ENCODE results near the gene ACTR5.
"Not testable (repeated sequence)": the region's sequence is repeated elsewhere in the genome, so short reads cannot be mapped to it uniquely, and the experiment has no call there.

Gene ACTR5

DNA sequence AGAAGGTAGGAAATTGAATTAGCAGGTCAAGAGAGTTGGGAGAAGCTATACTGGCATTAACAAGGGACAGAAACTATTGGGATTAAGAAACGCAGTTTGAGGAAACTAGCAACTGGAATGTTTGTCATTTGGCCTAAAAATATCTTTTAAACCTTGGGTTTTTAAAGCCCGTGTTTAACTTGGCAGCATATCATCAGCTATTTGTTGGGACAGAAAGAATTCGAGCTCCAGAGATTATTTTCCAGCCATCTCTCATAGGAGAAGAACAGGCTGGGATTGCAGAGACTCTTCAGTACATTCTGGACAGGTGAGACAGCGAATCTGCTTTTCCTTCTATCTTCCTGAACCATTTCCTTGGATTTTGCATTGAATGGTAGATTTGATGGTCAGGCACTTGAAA is 17.8 kb downstream of the ACTR5 start:
- no peak for DNase-seq (ENCODE audit: low spot score)

DNA sequence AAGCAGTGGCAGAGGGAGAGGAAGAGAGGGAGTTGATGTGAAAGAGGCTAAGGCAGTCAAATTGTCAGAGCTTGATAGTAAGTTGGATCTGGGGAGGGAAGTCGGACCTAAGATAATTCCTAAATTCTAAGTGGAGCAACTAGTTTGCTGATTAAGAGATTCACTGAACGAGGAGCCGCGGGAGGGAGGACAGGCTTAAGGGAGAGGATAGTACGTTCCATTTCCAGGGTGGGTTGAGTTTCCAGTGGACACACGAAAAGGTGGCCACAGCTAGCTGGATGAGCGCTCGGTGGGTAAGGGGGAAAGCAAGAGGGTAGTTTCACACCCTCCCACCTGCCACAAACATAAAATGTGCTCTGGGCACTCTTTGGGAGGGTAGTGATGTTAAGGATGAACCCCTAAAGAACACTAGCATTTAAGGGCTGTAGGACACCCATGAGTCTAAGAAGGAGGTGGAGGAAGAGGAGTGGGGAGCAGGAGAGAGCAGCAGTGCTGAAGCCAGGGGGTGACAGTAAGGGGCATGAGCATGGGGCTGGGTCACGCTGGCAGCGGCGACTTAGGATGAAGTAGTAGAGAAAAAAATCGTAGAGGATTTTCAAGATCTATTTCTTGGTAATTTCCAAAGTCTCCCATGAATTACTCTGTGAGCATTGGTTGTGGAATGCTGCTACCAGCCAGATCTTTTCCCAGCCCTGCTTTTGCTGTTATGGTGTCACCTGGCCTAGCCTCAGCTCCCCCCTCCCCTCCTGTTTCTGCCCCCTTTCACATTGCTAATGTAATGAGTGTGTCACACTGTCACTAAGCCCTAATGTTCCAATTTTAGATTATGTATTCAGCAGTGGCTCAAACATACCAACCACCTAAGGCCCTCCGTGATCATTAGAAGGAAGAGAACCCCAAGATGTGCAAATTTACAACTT is 21.4 kb downstream of the ACTR5 start:
- no peak for DNase-seq (ENCODE audit: low spot score)

GRCh38 chr20:38770546-38770945 is 22.3 kb downstream of the ACTR5 start:
- DNase-seq (ENCODE audit: low spot score) = no peak

DNA sequence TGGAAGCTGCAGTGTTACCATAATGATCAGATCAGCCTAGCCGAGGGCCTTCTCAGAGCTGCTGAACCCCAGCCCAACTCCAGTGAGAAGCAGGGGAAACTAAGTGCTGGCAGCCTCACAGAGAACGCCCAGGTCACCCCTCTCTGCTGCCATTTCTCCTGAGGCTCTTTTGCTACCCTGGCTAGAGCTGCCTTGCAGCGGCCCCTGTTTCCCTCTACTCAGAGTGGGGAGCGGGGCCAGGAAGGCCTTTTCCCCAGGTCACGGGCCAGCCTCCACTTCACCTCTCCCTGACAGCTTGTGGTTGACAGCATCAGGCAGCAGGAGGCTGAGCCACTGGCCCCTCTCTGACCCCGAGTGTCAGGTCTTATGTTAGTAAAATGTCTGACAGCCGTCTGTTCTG is 22.7 kb downstream of the ACTR5 start:
- DNase-seq (ENCODE audit: low spot score) = no peak

GRCh38 chr20:38771621-38772020 is 23.4 kb downstream of the ACTR5 start:
- DNase-seq (ENCODE audit: low spot score) = no peak

- no peak for DNase-seq (ENCODE audit: low spot score)
These were observed 25.9 kb downstream of the ACTR5 start for GRCh38 chr20:38774167-38774566.

- DNase-seq (ENCODE audit: low spot score) = no peak
These were observed 28.1 kb downstream of the ACTR5 start for GRCh38 chr20:38776363-38776762.

GRCh38 chr20:38779247-38780097 is 31.2 kb downstream of the ACTR5 start:
- no peak for DNase-seq (ENCODE audit: low spot score)

DNA sequence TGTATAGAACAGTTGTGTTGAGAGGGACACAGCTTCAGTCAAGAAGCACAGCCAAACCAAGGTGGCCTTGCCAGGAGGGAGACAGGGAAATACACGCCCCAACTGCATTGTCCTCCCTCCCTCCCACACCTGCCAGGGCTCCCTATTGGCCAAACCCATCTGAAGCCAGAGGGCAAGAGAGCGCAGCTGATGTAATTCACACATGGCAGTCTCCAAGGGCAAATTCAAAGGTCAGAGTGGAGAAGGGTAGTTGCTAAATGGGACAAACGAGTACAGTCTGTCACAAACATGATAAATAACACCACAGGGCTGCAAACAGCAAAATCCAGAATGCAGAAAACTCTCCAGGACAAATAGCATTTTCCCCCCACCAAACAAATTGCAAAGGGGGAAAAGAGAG is 34.0 kb downstream of the ACTR5 start:
- DNase-seq (ENCODE audit: low spot score) = no peak

GRCh38 chr20:38787870-38788269 is 39.6 kb downstream of the ACTR5 start:
- no peak for DNase-seq (ENCODE audit: low spot score)

GRCh38 chr20:38789503-38790199 is 41.4 kb downstream of the ACTR5 start:
- peak; percentile 24 for DNase-seq (ENCODE audit: low spot score)

- peak; percentile 12 for DNase-seq (ENCODE audit: low spot score)
These were observed 42.2 kb downstream of the ACTR5 start for GRCh38 chr20:38790200-38791053.

DNA sequence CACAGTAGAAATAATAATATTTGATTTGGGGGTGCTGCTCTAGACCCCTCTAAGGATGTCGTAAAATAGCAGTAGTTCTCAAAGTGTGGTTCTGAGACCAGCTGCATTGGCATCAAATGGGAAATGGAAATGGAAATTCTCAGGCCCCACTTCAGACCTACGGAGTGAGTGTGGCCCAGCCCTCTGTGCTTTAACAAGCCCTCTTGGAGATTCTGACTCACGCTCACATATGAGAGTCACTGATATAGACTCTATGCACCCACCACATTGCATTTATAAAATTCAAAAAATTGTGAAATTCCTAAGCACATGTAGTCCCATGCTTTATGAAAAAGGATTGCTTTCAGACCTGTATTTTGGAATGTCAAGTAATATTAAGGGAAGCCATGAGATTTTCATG is 43.0 kb downstream of the ACTR5 start:
- DNase-seq (ENCODE audit: low spot score) = no peak

DNA sequence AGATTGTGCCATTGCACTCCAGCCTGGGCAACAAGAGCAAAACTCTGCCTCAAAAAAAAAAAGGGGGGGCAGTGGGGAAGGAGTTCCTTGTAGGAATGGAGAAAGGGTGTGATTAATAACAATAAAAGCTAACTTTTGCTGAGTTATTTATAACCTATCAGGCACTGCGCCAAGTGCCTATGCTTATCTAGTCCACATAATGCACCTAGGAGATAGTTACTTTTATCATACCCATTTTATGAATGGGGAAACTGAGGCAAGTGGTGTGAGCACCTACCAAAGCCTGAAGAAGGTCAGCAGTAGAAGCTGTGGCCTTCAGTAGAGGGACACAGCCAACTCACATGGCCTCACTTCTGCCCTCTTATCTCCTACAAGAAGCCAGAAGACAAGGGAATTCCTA is 43.7 kb downstream of the ACTR5 start:
- DNase-seq (ENCODE audit: low spot score) = no peak

- not testable (repeated sequence) for DNase-seq (ENCODE audit: low spot score)
These were observed 45.8 kb downstream of the ACTR5 start for GRCh38 chr20:38794057-38794456.

GRCh38 chr20:38798266-38798665 is 50.0 kb downstream of the ACTR5 start:
- DNase-seq (ENCODE audit: low spot score) = no peak

GRCh38 chr20:38799203-38799602 is 50.9 kb downstream of the ACTR5 start:
- DNase-seq (ENCODE audit: low spot score) = no peak

DNA sequence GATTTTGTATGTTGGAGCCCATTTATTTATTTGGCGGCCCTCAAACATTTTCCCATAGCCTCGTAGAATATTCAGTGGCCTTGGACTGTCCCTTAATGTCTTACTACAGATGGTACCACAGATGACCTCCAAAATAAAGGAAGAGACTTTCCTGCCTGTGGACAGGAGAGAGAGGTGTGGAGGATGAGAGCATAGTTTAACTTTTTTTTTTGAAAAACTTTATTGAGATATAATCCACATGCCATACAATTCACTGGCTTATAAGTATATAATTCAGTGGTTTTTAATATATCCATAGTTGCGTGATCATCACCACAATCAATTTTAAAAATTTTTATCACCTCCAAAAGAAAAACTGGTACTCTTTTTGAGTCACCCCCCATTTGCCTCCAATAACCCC is 52.6 kb downstream of the ACTR5 start:
- DNase-seq (ENCODE audit: low spot score) = no peak

DNA sequence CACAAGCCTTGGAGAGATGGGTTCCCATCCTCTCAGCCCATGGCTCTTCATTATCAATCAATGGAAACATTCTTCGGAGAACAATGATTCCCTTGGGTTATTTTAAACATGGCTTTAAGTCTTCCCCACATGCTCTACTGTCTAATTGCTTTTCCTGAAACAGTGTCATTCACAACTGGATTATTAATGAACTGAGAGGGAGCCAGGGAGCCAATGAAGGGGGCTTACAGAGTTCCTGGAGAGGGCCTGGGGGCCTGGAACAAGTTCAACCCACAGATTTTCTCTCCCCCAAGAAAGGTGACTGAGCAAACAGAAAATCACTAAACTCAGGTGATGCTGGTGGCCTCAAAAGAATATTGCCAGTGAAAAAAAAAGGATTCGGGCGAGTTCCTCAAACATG is 56.0 kb downstream of the ACTR5 start:
- no peak for DNase-seq (ENCODE audit: low spot score)

DNA sequence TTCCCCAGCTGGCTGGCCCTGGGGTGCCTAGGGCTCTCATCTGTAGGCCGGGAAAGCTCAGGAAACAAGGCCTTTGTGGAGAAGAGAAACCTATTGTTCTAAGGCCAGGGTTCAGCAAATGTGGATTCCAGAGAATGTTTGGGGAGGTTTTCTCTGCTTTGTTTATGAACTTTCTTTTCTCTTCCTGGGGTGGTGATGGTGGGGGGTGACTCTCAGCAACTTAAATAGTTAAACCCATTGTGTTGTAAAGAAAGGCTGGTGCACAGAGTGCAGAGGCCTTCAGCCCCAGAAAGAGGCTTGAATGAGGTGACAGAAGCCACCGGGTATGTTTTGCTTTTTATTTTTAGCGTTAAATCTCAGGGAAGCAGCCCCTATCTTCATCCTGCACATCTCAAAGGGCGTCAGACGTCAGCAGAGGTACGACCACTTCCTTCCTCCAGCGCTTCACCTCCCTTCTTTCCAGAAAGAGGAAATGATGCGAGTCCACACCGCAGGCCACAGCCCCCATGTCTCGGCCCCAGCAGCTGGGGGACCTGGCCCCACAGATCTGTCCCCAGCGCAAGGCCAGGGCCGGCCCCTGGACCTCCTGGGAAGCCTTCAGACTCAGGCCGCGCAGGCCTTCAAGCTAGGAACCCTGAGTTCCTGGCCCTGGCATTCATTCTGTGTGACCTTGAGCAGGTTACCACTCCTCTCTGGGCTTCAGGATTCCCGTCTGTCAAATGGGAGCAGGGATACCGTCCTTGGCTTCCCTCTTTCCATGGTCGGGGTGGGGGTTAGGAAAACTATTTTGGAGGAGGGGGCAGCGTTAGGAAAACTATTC is 56.6 kb downstream of the ACTR5 start:
- DNase-seq (ENCODE audit: low spot score) = no peak
